ENCODE results near the gene TSSC4.

The TSSC4 gene

DNA sequence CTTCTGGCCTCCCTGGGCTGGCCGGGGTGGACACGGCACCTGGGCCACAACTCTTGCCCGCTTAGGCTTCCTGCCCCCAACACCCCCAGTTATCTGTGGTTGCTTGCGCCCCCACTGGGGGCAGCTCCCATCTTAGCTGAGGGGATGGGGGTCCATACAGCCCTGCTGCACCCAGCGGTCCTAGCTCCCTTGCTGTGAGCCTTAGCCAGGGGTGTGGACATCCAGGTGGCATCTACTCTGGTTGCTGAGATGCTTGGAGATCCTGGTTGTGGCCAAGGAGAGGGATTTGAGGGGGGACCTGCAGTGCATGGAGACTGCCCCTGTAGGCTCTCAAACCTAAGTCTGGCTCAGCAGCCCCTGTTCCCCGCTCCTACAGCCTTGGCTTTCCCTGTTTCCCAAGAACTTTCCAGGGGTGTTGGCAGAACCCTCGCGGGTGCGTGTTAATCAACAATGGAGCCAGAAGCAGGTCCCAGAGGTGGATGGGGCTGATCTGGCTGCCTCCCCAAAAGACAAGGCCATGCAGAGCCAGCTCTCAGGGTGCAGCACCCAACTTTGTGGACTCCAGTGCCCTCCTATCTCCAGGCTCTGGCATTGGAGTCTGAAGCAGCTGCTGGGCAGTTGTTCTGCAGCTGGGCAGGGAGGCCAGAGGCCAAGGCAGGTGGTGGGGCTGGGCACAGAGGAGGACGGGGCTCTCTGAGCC is 47.6 kb downstream of the TSSC4 start:
- no peaks in the 10 kb centered on the region for H3K27me3 ChIP-seq (ENCODE audit: control insufficient read depth, low read length)
- no peaks in the 10 kb centered on the region; the same call in 1 of the 2 replicates for H3F3A ChIP-seq (ENCODE audit: control insufficient read depth, insufficient read depth)
- no peaks in the 10 kb centered on the region for H3K36me3 ChIP-seq (ENCODE audit: control insufficient read depth, low read length)
- H3K79me2 ChIP-seq (ENCODE audit: control insufficient read depth, low read length) = no peaks in the 10 kb centered on the region
- H3K4me1 ChIP-seq (ENCODE audit: control insufficient read depth, low read length) = peaks cover 17% of the 10 kb centered on the region
- no peak overlapping the region for H3K4me2 ChIP-seq (ENCODE audit: low read length)
- H3K9me2 ChIP-seq (replicated peaks; ENCODE audit: control insufficient read depth, low read length) = no peaks in the 10 kb centered on the region
- no peak overlapping the region for H3K27ac ChIP-seq (ENCODE audit: low read depth, low read length)
- H3K4me3 ChIP-seq (ENCODE audit: low read length) = no peak overlapping the region
- no peaks in the 10 kb centered on the region for H3K9me3 ChIP-seq (ENCODE audit: control insufficient read depth, insufficient read depth, low read length)
- no peaks in the 10 kb centered on the region for H4K20me1 ChIP-seq (ENCODE audit: control insufficient read depth, insufficient read depth, low read depth, low read length)
- TF ChIP-seq, protein P1, sequence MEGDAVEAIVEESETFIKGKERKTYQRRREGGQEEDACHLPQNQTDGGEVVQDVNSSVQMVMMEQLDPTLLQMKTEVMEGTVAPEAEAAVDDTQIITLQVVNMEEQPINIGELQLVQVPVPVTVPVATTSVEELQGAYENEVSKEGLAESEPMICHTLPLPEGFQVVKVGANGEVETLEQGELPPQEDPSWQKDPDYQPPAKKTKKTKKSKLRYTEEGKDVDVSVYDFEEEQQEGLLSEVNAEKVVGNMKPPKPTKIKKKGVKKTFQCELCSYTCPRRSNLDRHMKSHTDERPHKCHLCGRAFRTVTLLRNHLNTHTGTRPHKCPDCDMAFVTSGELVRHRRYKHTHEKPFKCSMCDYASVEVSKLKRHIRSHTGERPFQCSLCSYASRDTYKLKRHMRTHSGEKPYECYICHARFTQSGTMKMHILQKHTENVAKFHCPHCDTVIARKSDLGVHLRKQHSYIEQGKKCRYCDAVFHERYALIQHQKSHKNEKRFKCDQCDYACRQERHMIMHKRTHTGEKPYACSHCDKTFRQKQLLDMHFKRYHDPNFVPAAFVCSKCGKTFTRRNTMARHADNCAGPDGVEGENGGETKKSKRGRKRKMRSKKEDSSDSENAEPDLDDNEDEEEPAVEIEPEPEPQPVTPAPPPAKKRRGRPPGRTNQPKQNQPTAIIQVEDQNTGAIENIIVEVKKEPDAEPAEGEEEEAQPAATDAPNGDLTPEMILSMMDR (IDR thresholded peaks at IDR 0.05; ENCODE audit: low read depth, low read length, poor library complexity, severe bottlenecking) = no peak
- no peak for TF ChIP-seq EZH2phosphoT487 (IDR thresholded peaks at IDR 0.05; ENCODE audit: borderline replicate concordance, low read length)

DNA sequence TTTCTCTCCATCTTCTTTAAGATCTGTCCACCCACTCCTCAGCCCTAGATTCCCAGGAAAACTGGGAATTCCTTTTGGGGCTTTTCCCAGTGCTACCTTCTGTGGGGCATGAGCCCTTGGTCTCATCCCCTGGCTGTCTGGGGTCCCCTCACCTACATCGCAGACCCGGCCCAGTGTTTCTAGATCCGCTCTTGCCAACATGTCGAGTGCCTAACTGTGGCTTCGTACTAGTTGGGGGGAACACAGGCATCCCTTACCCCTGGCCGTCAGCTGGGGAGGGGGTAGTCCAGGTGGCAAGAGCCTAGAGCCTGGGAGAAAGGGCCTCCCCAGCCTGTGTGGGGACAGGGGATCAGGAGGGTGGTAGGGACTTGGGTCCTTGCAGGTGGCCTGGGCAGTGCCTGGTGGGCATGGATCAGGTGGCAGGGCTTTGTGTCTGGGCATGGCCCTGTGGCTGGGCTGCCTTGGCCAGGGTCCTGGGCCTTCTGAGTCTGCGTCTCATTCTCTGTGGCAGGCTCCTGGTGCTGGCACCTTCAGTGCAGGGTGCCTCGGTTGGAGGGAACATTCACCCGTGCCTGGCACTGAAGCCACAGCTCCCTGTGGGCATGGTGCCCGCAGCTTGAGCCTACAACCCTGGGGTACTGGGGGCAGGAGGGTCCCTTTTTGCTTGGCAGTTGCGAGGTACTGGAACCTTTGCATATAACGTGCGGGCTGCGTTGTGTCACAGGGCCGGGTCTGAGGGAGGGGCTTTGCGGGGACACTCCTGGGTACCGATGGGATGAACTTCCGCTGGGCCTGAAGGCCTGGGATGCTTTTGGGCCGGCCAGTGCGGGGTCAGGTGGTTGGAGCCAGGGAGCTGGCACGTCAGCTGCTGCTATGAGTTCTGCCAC is 48.4 kb downstream of the TSSC4 start:
- Histone ChIP-seq H3K4me1 (ENCODE audit: control insufficient read depth, low read length) (peaks cover 17% of the 10 kb centered on the region), H3K27me3 (ENCODE audit: control insufficient read depth, low read length) (no peaks in the 10 kb centered on the region), H3F3A (ENCODE audit: control insufficient read depth, insufficient read depth) (no peaks in the 10 kb centered on the region), H3K9me3 (ENCODE audit: control insufficient read depth, insufficient read depth, low read length) (no peaks in the 10 kb centered on the region), H3K4me3 (ENCODE audit: low read length) (no peak overlapping the region), H3K27ac (ENCODE audit: low read depth, low read length) (no peak overlapping the region), H3K4me2 (ENCODE audit: low read length) (no peak overlapping the region), H3K9me2 (replicated peaks; ENCODE audit: control insufficient read depth, low read length) (no peaks in the 10 kb centered on the region), H3K36me3 (ENCODE audit: control insufficient read depth, low read length) (no peaks in the 10 kb centered on the region), H4K20me1 (ENCODE audit: control insufficient read depth, insufficient read depth, low read depth, low read length) (no peaks in the 10 kb centered on the region), H3K79me2 (ENCODE audit: control insufficient read depth, low read length) (no peaks in the 10 kb centered on the region)
- no peak for TF ChIP-seq EZH2phosphoT487 (IDR thresholded peaks at IDR 0.05; ENCODE audit: borderline replicate concordance, low read length)
- TF ChIP-seq, protein P1 (IDR thresholded peaks at IDR 0.05; ENCODE audit: low read depth, low read length, poor library complexity, severe bottlenecking) = no peak

DNA sequence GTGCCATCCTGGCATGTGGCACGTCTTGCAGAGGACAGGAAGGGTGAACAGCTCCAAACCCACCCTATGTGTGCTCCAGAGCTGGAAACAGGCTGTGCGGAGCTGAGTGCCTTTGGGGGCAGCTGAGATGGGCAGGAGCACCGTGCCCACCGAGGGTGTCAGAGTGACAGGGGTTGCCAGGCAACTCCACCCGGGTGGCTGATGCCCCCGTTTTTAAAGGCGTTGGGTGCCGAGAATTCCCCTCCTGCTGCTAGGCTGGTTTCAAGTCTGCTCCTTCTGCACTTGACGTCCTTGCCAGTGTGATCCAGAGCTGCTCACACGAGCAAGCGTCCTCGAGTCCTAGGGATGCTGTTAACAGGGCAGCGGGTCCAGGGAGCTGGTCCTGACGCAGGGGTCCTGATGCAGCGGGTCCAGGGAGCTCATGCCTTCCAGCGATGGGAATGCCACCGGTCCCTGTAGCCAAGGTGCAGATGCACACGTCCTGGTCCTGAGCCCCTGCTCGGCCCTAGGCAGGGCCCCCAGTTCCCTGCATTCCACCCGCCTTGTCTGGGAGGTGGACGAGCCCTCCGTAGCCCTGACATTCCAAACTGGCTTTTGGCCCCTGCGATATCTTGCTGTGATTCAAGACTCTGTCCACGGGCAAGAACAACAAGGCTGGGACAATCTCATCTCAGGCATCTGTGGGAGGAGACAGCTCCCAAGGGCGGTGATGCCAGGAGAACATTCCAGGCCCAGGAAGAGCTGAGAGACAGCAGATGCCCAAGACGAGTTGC is 49.2 kb downstream of the TSSC4 start:
- no peak overlapping the region for H3K4me3 ChIP-seq (ENCODE audit: low read length)

More for the DNA sequence above, 49.2 kb downstream of the TSSC4 start:
- H3K79me2 ChIP-seq (ENCODE audit: control insufficient read depth, low read length) = no peaks in the 10 kb centered on the region
- H3K36me3 ChIP-seq (ENCODE audit: control insufficient read depth, low read length) = no peaks in the 10 kb centered on the region
- H3K27me3 ChIP-seq (ENCODE audit: control insufficient read depth, low read length) = no peaks in the 10 kb centered on the region
- H4K20me1 ChIP-seq (ENCODE audit: control insufficient read depth, insufficient read depth, low read depth, low read length) = no peaks in the 10 kb centered on the region
- H3K4me1 ChIP-seq (ENCODE audit: control insufficient read depth, low read length) = peaks cover 17% of the 10 kb centered on the region
- no peaks in the 10 kb centered on the region for H3K9me3 ChIP-seq (ENCODE audit: control insufficient read depth, insufficient read depth, low read length)
- no peak overlapping the region for H3K4me2 ChIP-seq (ENCODE audit: low read length)
- no peaks in the 10 kb centered on the region for H3F3A ChIP-seq (ENCODE audit: control insufficient read depth, insufficient read depth)
- no peaks in the 10 kb centered on the region for H3K9me2 ChIP-seq (replicated peaks; ENCODE audit: control insufficient read depth, low read length)
- TF ChIP-seq, protein P1 (IDR thresholded peaks at IDR 0.05; ENCODE audit: low read depth, low read length, poor library complexity, severe bottlenecking) = no peak
- no peak for TF ChIP-seq EZH2phosphoT487 (IDR thresholded peaks at IDR 0.05; ENCODE audit: borderline replicate concordance, low read length)
- no peak overlapping the region for H3K27ac ChIP-seq (ENCODE audit: low read depth, low read length)

Measured in DOHH2 (cell line).